ENCODE measurements around the gene SCYGR1.
A peak's percentile ranks its signal among the peaks of the same experiment; 100 is the strongest.

SCYGR1 gene

DNA sequence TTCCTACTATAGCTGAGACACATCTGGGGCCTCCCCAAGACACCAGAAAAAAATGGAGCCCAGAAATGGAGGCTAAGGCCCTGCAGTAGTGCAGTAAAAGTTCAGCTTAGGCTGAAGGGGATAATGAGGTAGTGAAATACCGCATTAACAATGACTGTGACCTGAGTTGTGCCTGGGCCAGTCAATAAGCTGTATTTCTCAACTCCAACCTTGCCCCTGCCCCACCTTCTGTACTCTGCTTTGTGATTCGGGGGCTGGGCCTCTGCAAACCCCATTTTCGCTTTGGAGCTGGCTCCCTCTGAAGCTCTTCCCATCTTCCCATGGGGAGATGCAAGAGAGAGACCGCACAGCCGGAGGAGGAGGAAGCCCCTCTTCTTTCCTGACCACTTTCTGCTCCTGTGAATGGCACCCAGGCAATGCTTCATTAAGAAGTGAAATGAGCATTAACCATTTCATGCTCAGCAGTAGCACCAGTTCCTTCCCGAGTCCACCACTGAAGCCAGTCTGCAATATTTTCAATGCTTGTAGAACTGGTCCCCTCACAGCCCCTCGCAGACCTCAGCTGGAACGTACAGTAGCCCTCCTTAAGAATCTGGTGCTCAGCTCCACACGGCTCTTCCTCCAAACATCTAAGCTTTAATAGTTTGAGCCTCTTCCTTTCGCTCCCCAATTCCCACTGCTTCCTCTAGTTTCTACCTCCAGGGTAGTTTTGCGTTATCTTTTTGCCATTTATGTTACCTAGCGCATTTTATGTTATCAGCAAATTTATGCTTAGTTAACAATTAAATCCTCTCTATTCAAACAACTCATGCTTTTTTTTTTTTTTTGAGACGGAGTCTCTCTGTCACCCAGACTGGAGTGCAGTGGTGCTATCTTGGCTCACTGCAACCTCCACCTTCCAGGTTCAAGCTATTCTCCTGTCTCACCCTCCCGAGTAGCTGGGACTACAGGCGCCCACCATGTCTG lies 32.6 kb upstream of the SCYGR1 start:
- Mint-ChIP-seq H3K36me3 (ENCODE audit: low read depth) (no peaks in the 10 kb centered on the region), H3K4me1 (peaks cover 7% of the 10 kb centered on the region), H3K27me3 (ENCODE audit: low read depth) (no peaks in the 10 kb centered on the region), H3K9me3 (no peaks in the 10 kb centered on the region), H3K27ac (no peak overlapping the region), H3K4me3 (no peak overlapping the region)
- TF ChIP-seq, protein P1, sequence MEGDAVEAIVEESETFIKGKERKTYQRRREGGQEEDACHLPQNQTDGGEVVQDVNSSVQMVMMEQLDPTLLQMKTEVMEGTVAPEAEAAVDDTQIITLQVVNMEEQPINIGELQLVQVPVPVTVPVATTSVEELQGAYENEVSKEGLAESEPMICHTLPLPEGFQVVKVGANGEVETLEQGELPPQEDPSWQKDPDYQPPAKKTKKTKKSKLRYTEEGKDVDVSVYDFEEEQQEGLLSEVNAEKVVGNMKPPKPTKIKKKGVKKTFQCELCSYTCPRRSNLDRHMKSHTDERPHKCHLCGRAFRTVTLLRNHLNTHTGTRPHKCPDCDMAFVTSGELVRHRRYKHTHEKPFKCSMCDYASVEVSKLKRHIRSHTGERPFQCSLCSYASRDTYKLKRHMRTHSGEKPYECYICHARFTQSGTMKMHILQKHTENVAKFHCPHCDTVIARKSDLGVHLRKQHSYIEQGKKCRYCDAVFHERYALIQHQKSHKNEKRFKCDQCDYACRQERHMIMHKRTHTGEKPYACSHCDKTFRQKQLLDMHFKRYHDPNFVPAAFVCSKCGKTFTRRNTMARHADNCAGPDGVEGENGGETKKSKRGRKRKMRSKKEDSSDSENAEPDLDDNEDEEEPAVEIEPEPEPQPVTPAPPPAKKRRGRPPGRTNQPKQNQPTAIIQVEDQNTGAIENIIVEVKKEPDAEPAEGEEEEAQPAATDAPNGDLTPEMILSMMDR (IDR thresholded peaks at IDR 0.05; ENCODE audit: unreplicated experiment in 3 of 3) = no peak

DNA sequence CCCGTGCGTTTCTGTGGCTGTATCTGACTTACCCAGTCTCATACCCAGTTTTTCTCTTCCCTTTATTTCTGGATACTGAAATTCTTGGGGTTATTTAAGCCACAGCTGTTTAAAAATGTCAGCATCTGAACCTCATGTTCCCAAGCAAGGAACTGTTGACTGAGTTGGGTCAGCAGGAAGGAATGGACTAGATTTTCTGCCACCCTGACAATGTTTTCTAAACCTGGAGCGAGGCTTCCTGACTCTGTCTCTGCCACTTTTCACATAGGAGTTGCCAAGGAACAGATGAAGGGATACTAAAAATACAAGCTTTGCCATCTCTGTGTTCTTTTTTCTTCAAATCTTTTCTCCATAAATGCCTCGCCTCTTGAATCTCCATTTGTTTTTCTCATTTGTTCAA lies 29.0 kb upstream of the SCYGR1 start:
- H3K27ac Mint-ChIP-seq = no peak overlapping the region
- no peak overlapping the region for H3K4me3 Mint-ChIP-seq
- H3K36me3 Mint-ChIP-seq (ENCODE audit: low read depth) = no peaks in the 10 kb centered on the region
- peaks cover 7% of the 10 kb centered on the region for H3K4me1 Mint-ChIP-seq
- TF ChIP-seq, protein P1 (IDR thresholded peaks at IDR 0.05; ENCODE audit: unreplicated experiment in 3 of 3) = no peak
- H3K27me3 Mint-ChIP-seq (ENCODE audit: low read depth) = no peaks in the 10 kb centered on the region
- no peaks in the 10 kb centered on the region for H3K9me3 Mint-ChIP-seq

DNA sequence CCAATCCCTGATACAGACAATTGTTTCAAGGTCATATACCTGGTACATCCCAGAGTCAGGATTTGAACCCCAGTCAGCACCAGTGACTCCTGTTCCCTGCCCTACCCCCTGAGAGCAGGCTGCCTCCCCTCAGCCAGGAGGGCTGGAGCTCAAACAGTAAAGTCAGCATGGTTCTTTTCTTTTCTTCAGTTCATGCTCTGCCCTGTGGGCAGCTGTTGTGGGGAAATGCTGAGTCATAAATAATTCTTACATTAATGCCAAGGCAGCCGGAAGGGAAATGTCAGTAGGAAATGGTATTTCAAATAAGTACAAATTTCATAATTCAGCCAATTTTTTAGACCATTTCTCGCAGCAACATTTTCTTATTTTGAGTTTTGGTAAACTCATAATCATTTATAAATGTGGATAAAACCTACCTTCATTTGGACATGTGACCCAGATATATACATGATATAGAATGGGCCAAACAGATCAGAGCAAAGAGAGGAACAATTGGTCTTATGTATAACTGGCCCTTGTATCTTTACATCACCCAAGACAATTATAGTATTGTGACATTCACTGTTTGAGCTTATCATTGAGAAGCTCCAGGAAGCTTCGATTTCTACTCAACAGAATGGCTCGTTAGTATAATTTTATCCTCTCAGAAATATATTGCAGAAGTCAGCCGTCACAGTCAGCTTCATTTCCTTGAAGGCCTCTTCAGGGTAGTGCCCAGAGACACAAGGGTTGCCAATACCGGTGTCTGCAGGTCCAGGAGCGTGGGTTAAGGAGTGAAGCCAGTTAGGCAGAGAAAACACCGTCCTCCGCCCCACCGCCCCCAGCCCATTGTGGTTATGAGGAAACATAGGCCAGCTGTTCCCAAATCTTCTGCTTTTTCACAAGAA lies 28.0 kb upstream of the SCYGR1 start:
- H3K9me3 Mint-ChIP-seq = no peaks in the 10 kb centered on the region
- peak overlapping the region in 1 of 3 experiments; percentile 29 for H3K27ac Mint-ChIP-seq
- H3K4me1 Mint-ChIP-seq = peaks cover 7% of the 10 kb centered on the region
- H3K36me3 Mint-ChIP-seq (ENCODE audit: low read depth) = no peaks in the 10 kb centered on the region
- TF ChIP-seq, protein P1 (IDR thresholded peaks at IDR 0.05; ENCODE audit: unreplicated experiment in 3 of 3) = no peak
- H3K27me3 Mint-ChIP-seq (ENCODE audit: low read depth) = no peaks in the 10 kb centered on the region
- H3K4me3 Mint-ChIP-seq = no peak overlapping the region

DNA sequence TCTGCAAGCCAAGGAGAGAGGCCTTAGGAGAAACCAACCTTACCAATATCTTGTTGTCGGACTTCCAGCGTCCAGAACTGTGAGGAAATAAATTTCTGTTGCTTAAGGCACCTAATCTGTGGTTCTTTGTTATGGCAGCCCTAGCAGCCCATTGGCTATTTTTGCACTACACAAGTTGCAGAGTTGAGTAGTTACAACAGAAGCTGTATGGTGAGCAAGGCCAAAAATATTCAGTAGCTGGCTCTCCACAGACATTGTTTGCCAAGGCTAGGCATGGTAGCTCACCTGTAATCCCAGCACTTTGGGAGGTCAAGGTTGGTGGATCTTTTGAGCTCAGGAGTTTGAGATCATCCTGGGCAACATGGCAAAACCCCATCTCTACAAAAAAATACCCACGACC lies 27.1 kb upstream of the SCYGR1 start:
- Mint-ChIP-seq H3K4me3 (no peak overlapping the region), H3K27me3 (ENCODE audit: low read depth) (no peaks in the 10 kb centered on the region), H3K4me1 (peaks cover 7% of the 10 kb centered on the region), H3K9me3 (no peaks in the 10 kb centered on the region), H3K36me3 (ENCODE audit: low read depth) (no peaks in the 10 kb centered on the region), H3K27ac (no peak overlapping the region)
- TF ChIP-seq, protein P1 (IDR thresholded peaks at IDR 0.05; ENCODE audit: unreplicated experiment in 3 of 3) = no peak

DNA sequence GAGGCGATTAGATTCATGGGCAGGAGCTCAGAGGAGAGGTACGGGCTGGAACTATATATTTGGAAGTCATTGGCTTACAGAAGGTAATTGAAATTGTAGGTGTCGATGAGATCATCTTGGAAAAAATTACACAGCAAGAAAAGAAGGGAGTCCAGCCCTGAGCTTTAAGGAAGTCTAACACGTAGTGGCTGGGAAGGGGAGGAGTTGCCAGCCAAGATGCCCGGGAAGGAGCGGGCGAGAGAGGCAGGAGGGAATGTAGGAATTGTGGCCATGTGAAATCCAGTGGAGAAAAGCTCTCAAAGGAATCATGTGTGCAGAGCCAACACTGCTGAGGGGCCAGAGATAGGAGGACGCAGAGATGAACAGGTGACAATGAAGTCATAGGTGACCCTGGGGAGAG lies 25.6 kb upstream of the SCYGR1 start:
- Mint-ChIP-seq H3K27me3 (ENCODE audit: low read depth) (no peaks in the 10 kb centered on the region), H3K9me3 (no peaks in the 10 kb centered on the region), H3K36me3 (ENCODE audit: low read depth) (no peaks in the 10 kb centered on the region), H3K4me3 (no peak overlapping the region), H3K4me1 (peaks cover 7% of the 10 kb centered on the region), H3K27ac (peak overlapping the region in 1 of 3 experiments; percentile 8)
- TF ChIP-seq, protein P1 (IDR thresholded peaks at IDR 0.05; ENCODE audit: unreplicated experiment in 3 of 3) = no peak
